PFSK-1 (cell line): Measurements from ENCODE around the gene BCL3.
A peak's percentile ranks its signal among the peaks of the same experiment; 100 is the strongest.

Source experiments
- FOXP2 ChIP-seq: optimal IDR thresholded peaks from 2 replicates; pipeline ENCODE3; 2011; ENCODE audit warnings: borderline replicate concordance, control low read depth, inconsistent platforms; ENCODE audit not compliant: insufficient read depth; ENCODE audit errors: extremely low read length, extremely low read depth
- POLR2AphosphoS5 ChIP-seq: IDR thresholded peaks from 2 replicates; pipeline ENCODE4 v1.6.1; 2012; ENCODE audit warnings: low read depth, mild to moderate bottlenecking, control low read depth, low read length, moderate library complexity
- REST ChIP-seq, 2 experiments: IDR thresholded peaks; 2 replicates each; pipeline versions ENCODE4 v1.6.1 to v1.8.0; 2011 to 2012; ENCODE audit warnings: low read depth in 2 of 2, low read length in 2 of 2, control low read depth in 1 of 2, inconsistent platforms in 1 of 2, mild to moderate bottlenecking in 1 of 2, moderate library complexity in 1 of 2; ENCODE audit not compliant: insufficient read depth in 1 of 2
- SIN3A ChIP-seq: IDR thresholded peaks from 2 replicates; pipeline ENCODE4 v1.6.1; 2012; ENCODE audit warnings: mild to moderate bottlenecking, low read length, moderate library complexity, borderline replicate concordance; ENCODE audit not compliant: insufficient read depth
- TAF1 ChIP-seq: IDR thresholded peaks from 2 replicates; pipeline ENCODE4 v1.6.1; 2012; ENCODE audit warnings: low read length, control low read depth, borderline replicate concordance; ENCODE audit not compliant: insufficient read depth

Gene BCL3

GRCh38 chr19:44800461-44800860, 52.0 kb downstream of the BCL3 start:
- TF ChIP-seq FOXP2, result peak; percentile 80
- no peak for TF ChIP-seq REST (IDR thresholded peaks at IDR 0.05; ENCODE audit: insufficient read depth in 1 of 2, low read depth in 2 of 2, low read length in 2 of 2)

- TF ChIP-seq SIN3A, result no peak
- peak; percentile 23 for TF ChIP-seq FOXP2
Observed at GRCh38 chr19:44803442-44804428, 55.2 kb downstream of the BCL3 start.

- TF ChIP-seq SIN3A (no peak), TAF1 (no peak), POLR2AphosphoS5 (no peak), FOXP2 (no peak), REST (IDR thresholded peaks at IDR 0.05; ENCODE audit: insufficient read depth in 1 of 2, low read depth in 2 of 2, low read length in 2 of 2) (no peak)
Observed at GRCh38 chr19:44806291-44806690, 57.8 kb downstream of the BCL3 start.

GRCh38 chr19:44807162-44807561, 58.7 kb downstream of the BCL3 start:
- TF ChIP-seq FOXP2 (no peak), POLR2AphosphoS5 (no peak), REST (IDR thresholded peaks at IDR 0.05; ENCODE audit: insufficient read depth in 1 of 2, low read depth in 2 of 2, low read length in 2 of 2) (no peak), TAF1 (no peak), SIN3A (no peak)

GRCh38 chr19:44807652-44808462, 59.3 kb downstream of the BCL3 start:
- TF ChIP-seq FOXP2 (no peak), REST (IDR thresholded peaks at IDR 0.05; ENCODE audit: insufficient read depth in 1 of 2, low read depth in 2 of 2, low read length in 2 of 2) (no peak), POLR2AphosphoS5 (no peak), SIN3A (no peak), TAF1 (no peak)
